Measurements from ENCODE around the gene STRN3.

GRCh38 chr14:30996892-30997659, 29.1 kb downstream of the STRN3 start:
- TF ChIP-seq POLR2A (IDR thresholded peaks at IDR 0.05; ENCODE audit: low read depth, low read length) (no peak), POLR2AphosphoS5 (IDR thresholded peaks at IDR 0.05; ENCODE audit: low read depth, low read length) (no peak)
